SHP77 (cell line): ENCODE measurements around the gene GZMM.

Experiments
- DNase-seq, 2 experiments: peaks; one replicate each; lab custom pipeline; 2025; lab: John Stamatoyannopoulos, UW

The GZMM gene

GRCh38 chr19:543910-544608 lies at the start of gene GZMM:
GZMM (plus strand) TSS chr19:544053; CDS start chr19:544072, 19 bp downstream.
- no peak for DNase-seq

DNA sequence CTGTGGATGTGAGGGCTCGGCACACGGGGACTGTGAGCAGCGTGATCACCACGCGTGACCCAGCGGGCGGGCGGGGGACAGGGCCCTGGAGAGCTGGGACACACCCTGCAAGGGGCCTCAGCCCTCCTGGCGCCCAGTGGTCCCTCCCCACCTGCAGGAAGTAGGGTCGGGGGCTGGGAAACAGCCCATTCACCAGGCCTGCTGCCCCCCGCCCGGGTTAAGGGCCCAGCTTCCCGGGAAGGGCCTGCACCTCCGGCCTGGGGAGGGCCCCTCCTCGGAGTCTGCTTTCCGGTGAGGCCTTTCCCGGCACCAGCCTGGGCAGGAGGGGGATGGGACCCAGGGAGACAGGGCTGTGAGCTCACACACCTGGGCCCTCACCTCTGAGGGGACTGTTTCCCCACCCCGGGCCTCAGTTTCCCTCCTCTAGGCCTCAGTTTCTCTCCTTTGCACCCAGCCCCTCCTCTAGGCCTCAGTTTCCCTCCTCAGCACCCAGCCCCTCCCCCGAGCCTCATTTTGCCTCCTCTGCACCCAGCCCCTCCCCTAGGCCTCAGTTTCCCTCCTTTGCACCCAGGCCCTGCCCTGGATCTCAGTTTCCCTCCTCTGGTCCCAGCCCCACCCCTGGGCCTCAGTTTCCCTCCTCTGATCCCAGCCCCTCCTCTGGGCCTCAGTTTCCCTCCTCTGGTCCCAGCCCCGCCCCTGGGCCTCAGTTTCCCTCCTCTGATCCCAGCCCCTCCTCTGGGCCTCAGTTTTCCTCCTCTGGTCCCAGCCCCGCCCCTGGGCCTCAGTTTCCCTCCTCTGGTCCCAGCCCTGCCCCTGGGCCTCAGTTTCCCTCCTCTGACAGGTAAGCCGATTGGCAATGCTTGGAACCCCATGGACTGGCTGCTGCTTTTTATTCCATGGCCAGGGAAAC lies 49.4 kb upstream of the GZMM start:
- no peak for DNase-seq

- DNase-seq: no peak
Observed at GRCh38 chr19:495081-495401, 48.8 kb upstream of the GZMM start.

DNA sequence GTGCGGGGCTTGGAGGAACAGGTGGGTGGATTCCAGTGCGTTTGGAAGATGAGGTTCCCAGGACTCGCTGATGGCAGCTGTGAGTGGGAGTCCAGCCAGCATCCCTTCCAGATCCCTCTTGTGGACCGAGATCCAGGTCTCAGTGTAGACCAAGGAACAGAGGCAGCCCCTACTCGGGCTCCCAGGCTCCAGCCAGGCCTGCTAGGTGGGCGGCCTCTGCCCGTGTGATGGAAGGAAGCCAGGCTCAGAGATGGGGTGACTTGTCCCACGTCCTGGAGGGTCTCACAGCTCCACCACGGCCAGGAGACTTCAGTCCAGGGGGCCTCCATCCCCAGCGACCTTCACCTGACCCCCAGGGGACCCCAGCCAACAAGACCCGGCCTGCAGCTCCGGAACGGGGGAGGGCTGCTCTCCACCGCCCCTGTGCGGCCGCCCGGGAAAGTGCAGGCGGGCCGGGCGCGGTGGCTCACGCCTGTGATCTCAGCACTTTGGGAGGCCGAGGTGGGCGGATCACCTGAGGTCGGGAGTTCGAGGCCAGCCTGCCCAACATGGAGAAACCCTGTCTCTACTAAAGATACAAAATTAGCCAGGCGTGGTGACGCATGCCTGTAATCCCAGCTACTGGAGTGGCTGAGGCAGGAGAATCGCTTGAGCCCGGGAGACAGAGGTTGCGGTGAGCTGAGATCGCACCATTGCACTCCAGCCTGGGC lies 48.3 kb upstream of the GZMM start:
- DNase-seq: peak in 1 of 2 experiments; percentile 30

GRCh38 chr19:496112-496665 lies 47.7 kb upstream of the GZMM start, which contains the start of gene MADCAM1:
MADCAM1 (plus strand) TSS chr19:496486; CDS start chr19:496500, 14 bp downstream.
- no peak for DNase-seq

DNA sequence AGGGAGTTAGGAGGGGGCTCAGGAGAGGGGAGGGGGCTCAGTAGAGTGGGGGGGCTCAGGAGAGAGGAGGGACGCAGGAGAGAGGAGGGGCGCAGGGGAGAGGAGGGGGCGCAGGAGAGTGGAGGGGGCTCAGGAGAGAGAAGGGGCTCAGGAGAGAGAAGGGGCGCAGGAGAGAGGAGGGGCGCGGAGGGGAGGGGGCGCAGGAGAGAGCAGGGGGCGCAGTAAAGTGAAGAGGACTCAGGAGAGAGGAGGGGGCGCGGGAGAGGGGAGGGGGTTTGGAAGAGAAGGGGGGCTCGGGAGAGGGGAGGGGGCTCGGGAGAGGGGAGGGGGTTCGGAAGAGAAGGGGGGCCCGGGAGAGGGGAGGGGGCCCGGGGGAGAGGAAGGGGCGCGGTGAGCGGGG lies 46.9 kb upstream of the GZMM start:
- no peak for DNase-seq

DNA sequence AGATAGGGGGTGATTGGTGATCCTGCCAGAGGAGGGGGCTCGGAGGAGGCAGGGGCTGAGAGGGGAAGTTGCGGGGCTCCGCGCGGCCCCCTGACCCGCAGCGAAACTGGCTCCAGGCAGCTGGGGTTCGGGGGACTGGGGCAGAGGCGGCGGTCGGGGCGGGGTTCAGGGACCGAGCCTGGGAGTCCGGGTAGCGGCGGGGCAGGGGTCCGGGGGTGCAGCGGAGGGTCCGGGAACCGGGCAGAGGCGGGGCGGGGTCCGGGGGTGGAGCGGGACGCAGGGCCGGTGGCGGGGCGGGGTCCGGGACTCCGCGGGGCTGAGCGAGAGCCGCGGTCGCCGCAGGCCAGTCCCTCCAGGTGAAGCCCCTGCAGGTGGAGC lies 46.4 kb upstream of the GZMM start:
- no peak for DNase-seq

DNA sequence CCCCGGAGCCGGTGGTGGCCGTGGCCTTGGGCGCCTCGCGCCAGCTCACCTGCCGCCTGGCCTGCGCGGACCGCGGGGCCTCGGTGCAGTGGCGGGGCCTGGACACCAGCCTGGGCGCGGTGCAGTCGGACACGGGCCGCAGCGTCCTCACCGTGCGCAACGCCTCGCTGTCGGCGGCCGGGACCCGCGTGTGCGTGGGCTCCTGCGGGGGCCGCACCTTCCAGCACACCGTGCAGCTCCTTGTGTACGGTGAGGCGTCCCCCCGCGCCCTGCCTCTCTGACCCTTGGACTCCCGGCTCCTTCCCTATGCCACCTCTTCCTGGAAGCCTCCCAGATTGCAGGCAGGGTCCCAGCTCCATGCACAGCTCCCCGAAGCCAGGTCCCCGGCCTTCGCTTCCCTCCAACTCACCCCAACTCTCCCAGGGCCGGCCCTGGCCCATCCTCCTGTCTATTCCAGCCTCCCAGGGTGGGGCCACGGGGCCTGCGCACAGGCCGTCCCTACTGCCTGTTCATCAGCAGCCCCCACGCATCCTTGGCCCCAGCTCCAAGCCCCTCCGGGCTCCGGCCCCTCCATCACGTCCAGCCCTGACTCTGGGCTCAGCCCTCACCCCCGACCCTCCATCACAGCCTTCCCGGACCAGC lies 45.9 kb upstream of the GZMM start:
- DNase-seq: no peak

GRCh38 chr19:498511-498891 lies 45.4 kb upstream of the GZMM start:
- DNase-seq: no peak

DNA sequence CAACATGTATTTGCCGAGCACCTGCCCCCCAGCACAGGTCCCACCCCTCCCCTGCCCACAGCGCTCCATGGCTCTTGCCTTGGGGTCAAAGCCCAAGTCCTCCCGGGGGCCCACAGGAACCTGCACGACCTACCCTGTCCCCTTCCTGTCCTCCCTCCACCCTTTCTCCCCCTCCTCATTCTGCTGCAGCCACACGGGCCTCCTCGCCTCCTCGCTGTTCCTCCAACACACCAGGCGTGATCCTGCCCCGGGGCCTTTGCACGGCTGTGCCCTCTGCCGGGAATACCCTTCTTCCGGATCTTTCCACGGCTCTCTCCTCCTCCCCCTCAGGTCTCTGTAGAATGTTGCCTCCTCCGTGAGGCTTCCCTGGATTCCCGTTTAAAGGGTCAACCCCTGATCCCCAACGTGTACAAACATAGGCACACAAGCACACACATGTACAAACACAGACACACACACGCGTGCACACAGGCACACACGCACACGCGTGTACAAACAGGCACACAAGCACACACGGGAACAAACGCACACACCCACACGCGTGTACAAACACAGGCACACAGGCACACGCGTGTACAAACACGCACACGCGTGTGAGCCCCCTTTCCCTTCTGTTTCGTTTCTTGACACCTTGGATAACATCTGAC lies 44.8 kb upstream of the GZMM start:
- DNase-seq: no peak

GRCh38 chr19:501646-502045 lies 42.2 kb upstream of the GZMM start:
- DNase-seq: no peak

- no peak for DNase-seq
Observed at GRCh38 chr19:504616-505015, 39.2 kb upstream of the GZMM start.

DNA sequence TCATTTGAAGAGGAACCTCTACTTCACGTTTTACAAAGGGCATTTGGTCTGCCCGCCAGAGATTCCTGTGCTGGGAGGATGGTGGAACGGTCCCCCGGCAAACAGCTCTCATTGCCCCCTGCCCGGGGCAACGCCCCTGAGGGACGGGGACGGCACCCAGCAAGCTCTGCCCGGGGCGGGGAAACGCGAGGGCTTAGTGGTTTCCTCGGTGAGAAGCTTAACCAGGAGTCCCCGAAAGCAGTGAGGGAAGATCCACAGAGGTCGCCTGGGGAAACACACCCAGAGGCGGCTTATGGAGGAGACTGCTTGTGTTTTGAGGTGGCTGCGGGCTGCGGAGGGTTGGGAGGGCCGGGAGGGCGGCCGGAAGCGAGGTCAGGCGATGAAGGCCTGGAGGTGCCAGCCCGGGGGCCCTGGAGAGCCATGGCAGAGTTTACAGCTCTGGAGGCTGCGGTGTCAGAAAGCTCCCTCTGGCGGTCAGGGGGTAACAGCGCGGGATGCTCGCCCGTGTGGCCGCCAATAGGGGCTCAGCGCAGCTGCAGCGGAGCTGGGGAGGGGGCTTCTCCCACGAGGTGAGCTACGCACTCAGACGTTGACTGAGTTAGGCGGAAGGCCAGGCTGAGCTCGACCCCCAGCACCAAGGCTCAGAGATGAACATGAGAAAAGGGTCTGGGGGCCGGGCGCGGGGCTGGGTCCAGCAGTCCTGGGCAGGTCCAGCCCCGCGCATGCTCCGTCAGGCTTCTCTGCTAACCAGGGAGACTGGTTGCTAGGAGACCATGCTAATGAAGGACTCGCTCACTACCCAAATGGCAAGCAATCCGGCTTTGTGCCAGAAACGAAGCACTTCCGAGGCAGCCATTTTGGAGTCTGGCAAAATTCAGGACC lies 37.2 kb upstream of the GZMM start:
- peak; percentile 97 to 99 for DNase-seq

DNA sequence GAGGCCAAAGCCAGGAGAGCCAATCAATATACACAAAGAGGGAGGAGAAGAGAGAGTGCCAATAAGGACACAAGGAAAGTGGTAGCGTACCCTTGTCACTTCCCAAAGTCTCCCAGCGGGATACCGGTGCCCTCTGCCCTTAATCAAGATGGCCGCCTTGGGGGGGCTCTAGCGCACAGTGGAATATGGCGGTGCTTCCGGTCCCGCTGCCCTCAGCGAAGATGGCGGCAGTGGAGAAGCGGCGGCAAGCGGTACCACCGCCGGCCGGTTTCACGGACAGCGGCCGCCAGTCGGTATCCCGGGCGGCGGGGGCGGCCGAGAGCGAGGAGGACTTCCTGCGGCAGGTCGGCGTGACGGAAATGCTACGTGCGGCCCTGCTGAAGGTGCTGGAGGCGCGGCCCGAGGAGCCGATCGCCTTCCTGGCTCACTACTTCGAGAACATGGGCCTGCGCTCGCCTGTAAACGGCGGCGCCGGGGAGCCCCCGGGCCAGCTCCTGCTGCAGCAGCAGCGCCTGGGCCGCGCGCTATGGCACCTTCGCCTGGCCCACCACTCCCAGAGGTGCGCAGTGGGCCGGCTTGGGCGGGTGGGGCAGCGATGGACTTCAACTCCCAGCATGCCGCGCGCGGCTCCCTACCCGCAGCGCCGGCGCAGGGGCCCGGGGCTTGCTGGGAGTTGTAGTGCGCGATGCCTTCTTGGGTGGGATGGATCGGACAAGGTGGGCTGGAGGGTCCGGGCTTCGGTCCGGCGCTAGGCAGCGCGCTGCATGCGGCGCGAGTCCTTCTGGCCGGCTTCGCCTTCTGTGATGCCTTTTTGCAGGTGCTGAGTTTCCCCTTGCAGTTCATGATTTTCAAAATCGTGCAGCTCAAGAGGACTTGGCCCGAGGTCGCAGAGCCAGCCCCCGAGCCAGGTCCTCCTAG lies 36.3 kb upstream of the GZMM start, which contains the start of gene TPGS1:
TPGS1 (plus strand) TSS at position 212 of the 918 bp plus-strand sequence; CDS start at position 222, 10 bp downstream.
- peak; percentile 57 to 85 for DNase-seq

- DNase-seq: no peak
Observed at GRCh38 chr19:508204-509150, 35.4 kb upstream of the GZMM start.

DNA sequence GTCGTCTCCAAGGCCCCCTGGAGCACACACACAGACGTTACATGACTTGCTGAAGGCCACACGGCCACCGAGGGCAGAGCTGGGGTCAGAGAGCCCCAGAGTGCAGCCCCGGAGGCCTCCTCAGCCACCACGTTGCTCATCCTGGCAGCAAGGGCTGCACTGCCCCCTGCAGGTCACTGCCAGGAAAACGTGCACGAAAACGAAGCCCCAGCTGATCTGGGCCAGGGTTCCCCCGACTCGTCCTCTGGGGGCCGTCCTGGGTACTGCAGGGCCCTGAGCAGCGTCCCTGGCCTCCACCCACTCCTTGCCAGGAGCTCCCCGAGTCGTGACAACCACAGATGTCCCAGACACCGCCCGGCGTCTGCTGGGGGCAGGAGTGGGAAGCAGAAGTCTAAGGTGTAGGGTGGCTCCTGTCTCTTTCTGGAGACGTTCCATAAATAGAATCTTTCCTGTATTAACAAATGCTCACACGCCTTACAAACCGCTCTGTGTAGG lies 33.2 kb upstream of the GZMM start:
- peak; percentile 83 to 87 for DNase-seq

DNA sequence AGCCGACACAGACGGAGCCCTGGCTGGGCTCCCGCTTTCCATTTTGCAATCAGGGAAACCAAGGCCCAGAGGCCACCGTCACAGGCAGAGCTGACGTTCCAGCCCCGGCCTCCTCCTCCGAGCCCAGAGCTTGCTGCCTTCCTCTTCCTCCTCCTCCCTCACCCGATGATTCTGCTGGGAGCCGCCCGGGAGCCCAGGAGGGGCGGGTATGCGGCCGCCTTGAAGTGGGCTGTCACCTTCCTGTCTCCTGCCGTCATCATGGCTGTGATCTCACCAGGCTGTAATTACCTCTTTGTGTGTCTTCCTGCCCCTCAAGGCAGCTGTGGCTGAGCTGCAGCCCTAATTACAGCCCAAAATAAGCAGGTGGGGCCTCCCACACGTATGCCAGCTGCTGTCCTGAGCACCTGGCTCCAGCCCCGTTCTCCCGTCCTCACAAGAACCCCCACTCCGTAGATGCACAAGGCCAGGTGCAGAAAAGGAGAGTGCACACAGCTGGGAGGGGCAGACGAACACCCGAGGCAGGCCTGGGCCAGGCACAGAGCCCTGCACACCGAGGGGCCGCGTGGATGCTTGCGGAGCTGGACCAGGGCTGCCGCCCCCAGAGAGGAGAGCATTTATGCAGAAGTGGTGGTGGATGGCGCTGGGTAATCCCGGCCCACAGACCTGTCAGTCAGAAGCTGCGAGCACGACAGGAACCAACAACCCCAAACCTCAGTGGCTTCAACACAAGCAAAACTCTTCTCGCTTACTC lies 32.6 kb upstream of the GZMM start:
- peak; percentile 93 to 98 for DNase-seq
